ENCODE data around the gene SCD5.

DNA sequence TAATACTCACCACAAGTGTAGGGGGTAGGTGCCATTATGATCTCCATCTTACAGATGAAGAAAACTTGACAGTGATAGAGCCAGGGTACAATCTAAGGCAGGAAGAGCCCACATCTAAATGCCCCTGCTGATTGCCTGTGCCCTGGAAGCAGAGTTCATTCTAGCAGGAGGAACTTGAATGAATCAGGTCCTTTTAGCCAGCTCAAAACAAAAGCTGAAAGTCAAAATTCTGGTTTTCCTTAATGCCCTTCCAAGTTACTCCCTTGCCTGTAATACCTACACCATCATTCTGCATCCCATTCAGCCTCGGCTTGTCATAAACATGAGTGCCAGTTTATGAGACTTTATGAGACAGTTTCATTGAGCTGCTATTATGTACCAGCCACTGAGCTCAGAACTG lies 89.6 kb downstream of the SCD5 start:
- TF ChIP-seq, protein P1, sequence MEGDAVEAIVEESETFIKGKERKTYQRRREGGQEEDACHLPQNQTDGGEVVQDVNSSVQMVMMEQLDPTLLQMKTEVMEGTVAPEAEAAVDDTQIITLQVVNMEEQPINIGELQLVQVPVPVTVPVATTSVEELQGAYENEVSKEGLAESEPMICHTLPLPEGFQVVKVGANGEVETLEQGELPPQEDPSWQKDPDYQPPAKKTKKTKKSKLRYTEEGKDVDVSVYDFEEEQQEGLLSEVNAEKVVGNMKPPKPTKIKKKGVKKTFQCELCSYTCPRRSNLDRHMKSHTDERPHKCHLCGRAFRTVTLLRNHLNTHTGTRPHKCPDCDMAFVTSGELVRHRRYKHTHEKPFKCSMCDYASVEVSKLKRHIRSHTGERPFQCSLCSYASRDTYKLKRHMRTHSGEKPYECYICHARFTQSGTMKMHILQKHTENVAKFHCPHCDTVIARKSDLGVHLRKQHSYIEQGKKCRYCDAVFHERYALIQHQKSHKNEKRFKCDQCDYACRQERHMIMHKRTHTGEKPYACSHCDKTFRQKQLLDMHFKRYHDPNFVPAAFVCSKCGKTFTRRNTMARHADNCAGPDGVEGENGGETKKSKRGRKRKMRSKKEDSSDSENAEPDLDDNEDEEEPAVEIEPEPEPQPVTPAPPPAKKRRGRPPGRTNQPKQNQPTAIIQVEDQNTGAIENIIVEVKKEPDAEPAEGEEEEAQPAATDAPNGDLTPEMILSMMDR (IDR thresholded peaks at IDR 0.05; ENCODE audit: low read length), result no peak
- no peak for TF ChIP-seq EZH2phosphoT487 (IDR thresholded peaks at IDR 0.05; ENCODE audit: low read length)
